ENCODE data around the gene AUTS2.

The AUTS2 gene

GRCh38 chr7:70696201-70696754 lies 1098.0 kb downstream of the AUTS2 start:
- no peak for DNase-seq (ENCODE audit: low spot score)

- peak; percentile 71 for DNase-seq (ENCODE audit: low spot score)
Measured at GRCh38 chr7:70698219-70698832, 1100.1 kb downstream of the AUTS2 start.

- no peak for DNase-seq (ENCODE audit: low spot score)
Measured at GRCh38 chr7:70699271-70699670, 1101.0 kb downstream of the AUTS2 start.

- no peak for DNase-seq (ENCODE audit: low spot score)
Measured at GRCh38 chr7:70700055-70700940, 1102.0 kb downstream of the AUTS2 start.

GRCh38 chr7:70700941-70701425 lies 1102.7 kb downstream of the AUTS2 start:
- no peak for DNase-seq (ENCODE audit: low spot score)

GRCh38 chr7:70701477-70701876 lies 1103.2 kb downstream of the AUTS2 start:
- DNase-seq (ENCODE audit: low spot score): no peak

- no peak for DNase-seq (ENCODE audit: low spot score)
Measured at GRCh38 chr7:70701991-70702390, 1103.7 kb downstream of the AUTS2 start.

- no peak for DNase-seq (ENCODE audit: low spot score)
Measured at GRCh38 chr7:70703785-70704184, 1105.5 kb downstream of the AUTS2 start.

- no peak for DNase-seq (ENCODE audit: low spot score)
Measured at GRCh38 chr7:70704831-70705346, 1106.6 kb downstream of the AUTS2 start.

- no peak for DNase-seq (ENCODE audit: low spot score)
Measured at GRCh38 chr7:70706204-70706603, 1107.9 kb downstream of the AUTS2 start.

GRCh38 chr7:70706698-70707097 lies 1108.4 kb downstream of the AUTS2 start:
- no peak for DNase-seq (ENCODE audit: low spot score)

- DNase-seq (ENCODE audit: low spot score): no peak
Measured at GRCh38 chr7:70707823-70708243, 1109.6 kb downstream of the AUTS2 start.

GRCh38 chr7:70710011-70710480 lies 1111.8 kb downstream of the AUTS2 start:
- DNase-seq (ENCODE audit: low spot score): peak; percentile 40

GRCh38 chr7:70710651-70711050 lies 1112.4 kb downstream of the AUTS2 start:
- DNase-seq (ENCODE audit: low spot score): no peak

GRCh38 chr7:70711452-70711851 lies 1113.2 kb downstream of the AUTS2 start:
- DNase-seq (ENCODE audit: low spot score): no peak

- DNase-seq (ENCODE audit: low spot score): no peak
Measured at GRCh38 chr7:70712942-70713341, 1114.7 kb downstream of the AUTS2 start.

- no peak for DNase-seq (ENCODE audit: low spot score)
Measured at GRCh38 chr7:70714506-70715038, 1116.3 kb downstream of the AUTS2 start.

GRCh38 chr7:70717553-70718329 lies 1119.5 kb downstream of the AUTS2 start:
- DNase-seq (ENCODE audit: low spot score): no peak

- DNase-seq (ENCODE audit: low spot score): no peak
Measured at GRCh38 chr7:70719125-70719524, 1120.8 kb downstream of the AUTS2 start.

GRCh38 chr7:70720191-70720873 lies 1122.1 kb downstream of the AUTS2 start:
- no peak for DNase-seq (ENCODE audit: low spot score)

- no peak for DNase-seq (ENCODE audit: low spot score)
Measured at GRCh38 chr7:70721500-70721899, 1123.2 kb downstream of the AUTS2 start.

All from COLO829 (cell line).